GM21515 (cell line): ENCODE data around the gene SYNGR3.
"Not testable (repeated sequence)": the region's sequence is repeated elsewhere in the genome, so short reads cannot be mapped to it uniquely, and the experiment has no call there.

Experiments
- ATAC-seq: cut with Tn5 transposase; IDR thresholded peaks from one replicate; pipeline ENCODE4 v1.9.1; 2021; ENCODE audit not compliant: unreplicated experiment

SYNGR3 gene

GRCh38 chr16:2027024-2028010, 37.5 kb downstream of the SYNGR3 start:
- ATAC-seq, result no peak

- no peak for ATAC-seq
Observed at GRCh38 chr16:2028146-2028545, 38.4 kb downstream of the SYNGR3 start.

DNA sequence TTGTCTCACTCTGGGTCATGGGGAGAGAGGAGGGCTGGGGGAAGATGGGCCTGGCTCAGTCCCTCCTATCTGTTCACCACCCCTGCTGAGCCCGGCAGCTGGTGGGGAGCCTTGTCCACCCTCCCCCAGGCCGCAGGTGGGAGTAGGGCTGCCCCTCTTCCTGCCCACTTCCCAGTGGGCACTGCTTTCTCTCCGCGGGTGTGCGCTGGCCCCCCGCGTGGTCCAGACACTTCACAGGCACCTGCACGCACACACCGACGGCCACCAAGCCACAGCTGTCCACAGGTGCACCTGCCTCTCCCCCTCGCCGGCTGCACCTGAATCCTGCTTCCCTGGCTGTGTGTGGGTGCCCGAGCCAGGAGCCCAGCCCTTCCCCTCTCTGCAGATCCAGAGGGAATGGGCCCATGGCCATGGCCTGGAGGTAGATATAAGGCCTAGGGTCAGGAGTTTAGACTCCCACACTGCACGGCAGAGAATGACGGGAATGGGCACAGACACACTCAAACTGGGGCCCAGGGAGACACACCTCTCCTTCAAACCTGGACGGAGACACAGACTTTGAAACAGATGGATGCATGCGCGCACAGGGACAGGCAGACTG, 39.0 kb downstream of the SYNGR3 start:
- no peak for ATAC-seq

GRCh38 chr16:2029350-2029749, 39.6 kb downstream of the SYNGR3 start:
- no peak for ATAC-seq

GRCh38 chr16:2030036-2030435, 40.3 kb downstream of the SYNGR3 start:
- ATAC-seq, result no peak

GRCh38 chr16:2031081-2031577, 41.4 kb downstream of the SYNGR3 start:
- no peak for ATAC-seq

DNA sequence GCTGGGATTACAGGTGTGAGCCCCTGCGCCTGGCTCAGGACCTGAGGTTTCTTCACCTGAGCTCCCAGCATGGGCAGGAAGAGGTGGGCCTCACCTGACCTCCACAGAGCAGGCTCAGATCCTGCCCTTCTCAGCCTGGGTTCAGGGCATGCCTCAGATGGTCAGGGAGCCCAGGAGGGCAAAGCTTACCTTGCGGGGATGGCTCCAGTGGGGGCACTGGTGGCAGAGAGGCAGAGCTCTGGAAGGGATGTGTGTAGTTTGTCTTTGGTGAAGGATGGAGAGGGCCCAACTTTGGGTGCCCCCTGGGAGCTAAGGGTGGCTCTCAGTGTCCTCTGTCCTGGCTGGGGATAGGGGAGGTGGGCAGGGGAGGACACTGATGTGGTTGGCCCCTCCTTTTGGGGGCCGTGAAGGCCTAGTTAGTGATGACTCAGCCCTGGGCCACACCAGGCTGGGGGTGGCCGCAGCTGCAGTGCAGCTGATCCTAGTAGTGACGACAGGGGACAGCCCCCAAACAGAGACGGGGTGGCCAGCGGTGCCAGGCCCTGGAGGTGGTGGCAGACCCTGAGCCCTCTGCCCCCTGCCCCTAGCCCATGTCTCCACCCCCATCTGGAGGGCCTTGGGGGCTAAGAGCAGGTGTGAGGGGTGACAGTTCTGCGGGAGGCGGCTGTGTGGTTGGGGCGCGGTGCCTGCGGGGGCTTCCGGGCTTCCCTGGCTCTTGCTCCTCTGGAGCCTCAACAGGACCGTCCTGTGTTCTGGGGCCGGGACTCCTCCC, 42.7 kb downstream of the SYNGR3 start:
- no peak for ATAC-seq

DNA sequence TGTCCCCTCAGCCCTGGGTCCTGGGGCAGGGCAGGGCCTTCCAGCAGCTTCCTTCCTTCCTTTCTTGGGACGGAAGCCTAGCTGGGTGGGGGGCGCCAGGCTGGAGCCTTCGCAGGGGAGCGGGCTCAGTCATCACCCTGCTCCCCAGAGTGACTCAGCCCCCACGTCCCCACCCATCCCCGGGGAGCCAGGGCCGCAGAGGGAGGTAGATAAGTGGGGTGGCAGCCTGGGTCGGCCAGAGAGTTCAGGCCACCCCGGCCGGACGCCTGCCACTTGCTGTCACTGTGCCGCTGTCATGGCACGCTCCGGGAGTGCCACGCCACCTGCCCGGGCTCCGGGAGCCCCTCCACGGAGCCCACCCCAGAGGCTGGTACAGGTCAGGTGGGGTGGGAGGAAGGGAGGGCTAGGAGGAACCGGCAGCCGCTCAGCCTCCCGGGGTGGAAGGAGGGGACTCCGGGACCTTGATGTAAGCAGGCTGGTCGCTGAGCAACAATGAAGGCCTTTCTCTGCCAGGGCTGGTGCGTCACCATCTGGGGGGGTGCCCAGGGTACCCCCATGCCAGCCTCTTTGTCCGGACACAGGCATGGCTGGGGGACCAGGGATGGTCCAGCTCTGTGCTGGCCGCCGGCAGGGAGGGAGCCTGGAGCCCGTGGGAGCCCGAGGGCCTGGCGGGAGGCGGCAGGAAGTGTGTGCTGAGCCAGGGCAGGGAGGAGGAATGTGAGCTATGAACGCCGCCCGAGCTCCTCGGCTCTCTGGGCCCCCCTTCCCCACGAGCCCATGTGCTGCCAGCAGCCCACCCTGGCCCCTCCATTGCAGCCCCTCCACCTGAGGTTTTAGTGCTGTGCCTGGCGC, 43.5 kb downstream of the SYNGR3 start:
- ATAC-seq, result no peak

- ATAC-seq, result not testable (repeated sequence)
Observed at GRCh38 chr16:2033909-2034695, 44.3 kb downstream of the SYNGR3 start.

GRCh38 chr16:2034696-2035430, 45.1 kb downstream of the SYNGR3 start:
- no peak for ATAC-seq

GRCh38 chr16:2035431-2036199, 45.8 kb downstream of the SYNGR3 start:
- ATAC-seq, result no peak

DNA sequence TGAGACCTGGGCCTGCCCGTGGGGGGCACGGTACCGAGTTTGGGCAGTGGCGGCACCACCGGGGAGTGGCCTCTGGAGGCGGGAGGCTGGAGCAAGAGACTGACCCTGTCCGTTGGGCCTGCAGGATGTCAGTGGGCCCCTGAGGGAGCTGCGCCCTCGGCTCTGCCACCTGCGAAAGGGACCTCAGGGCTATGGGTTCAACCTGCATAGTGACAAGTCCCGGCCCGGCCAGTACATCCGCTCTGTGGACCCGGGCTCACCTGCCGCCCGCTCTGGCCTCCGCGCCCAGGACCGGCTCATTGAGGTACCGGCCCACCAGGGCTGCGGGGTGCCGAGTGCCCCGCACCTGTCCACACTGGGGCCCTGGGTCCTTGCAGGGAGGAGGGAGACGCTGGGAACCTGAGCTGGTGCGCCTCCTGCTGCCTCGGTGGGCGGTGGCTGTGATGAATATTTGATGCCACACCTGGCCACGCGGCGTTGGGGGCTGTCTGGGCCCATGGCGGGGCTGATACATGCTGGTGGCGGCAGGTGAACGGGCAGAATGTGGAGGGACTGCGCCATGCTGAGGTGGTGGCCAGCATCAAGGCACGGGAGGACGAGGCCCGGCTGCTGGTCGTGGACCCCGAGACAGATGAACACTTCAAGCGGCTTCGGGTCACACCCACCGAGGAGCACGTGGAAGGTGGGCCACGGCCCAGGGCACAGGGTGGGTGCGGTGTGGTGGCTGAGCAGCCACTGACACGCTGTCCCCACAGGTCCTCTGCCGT, 46.6 kb downstream of the SYNGR3 start:
- ATAC-seq, result no peak

DNA sequence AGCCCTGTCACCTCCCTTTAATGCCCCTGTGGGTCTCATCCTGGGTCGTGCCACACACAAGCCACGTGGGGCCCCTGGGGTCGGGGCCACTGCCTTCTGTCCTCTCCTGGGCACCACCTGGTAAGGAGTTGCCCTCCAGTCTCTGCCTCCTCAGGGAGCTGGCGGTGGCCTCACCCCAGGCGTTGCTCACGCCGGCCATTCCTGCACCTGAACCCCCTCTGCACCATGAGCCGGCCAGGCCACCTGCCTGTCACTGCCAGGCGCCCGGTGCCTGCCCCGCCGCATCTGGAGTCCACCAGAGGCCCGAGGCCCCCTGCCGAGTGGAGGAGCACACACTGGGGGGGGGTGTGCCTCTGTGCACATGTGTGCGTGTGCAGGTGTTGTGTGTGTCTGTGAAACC, 47.3 kb downstream of the SYNGR3 start:
- no peak for ATAC-seq

DNA sequence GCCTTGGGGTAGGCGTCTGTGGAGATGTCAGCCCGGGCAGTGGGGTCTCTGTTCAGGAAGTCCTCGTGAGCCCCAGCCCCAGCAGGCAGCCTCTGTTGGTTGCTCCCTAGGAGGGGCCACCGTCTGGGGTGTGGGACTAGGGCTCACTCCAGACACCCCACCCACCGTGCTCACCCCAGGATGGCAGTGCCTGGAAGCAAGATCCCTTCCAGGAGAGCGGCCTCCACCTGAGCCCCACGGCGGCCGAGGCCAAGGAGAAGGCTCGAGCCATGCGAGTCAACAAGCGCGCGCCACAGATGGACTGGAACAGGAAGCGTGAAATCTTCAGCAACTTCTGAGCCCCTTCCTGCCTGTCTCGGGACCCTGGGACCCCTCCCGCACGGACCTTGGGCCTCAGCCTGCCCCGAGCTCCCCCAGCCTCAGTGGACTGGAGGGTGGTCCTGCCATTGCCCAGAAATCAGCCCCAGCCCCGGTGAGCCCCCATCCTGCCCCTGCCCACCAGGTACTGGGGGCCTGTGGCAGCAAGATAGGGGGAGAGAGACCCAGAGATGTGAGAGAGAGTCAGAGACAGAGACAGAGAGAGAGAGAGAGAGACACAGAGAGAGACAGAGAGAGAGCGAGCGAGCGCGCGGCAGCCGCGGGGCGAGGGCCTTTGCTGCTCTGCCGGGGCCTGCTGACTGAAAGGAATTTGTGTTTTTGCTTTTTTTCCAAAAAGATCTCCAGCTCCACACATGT, 48.0 kb downstream of the SYNGR3 start:
- ATAC-seq, result no peak

- no peak for ATAC-seq
Observed at GRCh38 chr16:2038382-2039231, 48.8 kb downstream of the SYNGR3 start.
